GM18507 (cell line): ENCODE results near the gene SCRG1.
A peak's percentile ranks its signal among the peaks of the same experiment; 100 is the strongest.

ENCODE experiments used
- DNase-seq: peaks from one replicate; pipeline ENCODE4 v3.0.0; 2011; ENCODE audit warnings: low read depth; ENCODE audit not compliant: insufficient read length; ENCODE audit errors: extremely low spot score
- FAIRE-seq: peaks from 2 replicates; lab custom pipeline; 2011; peaks lifted over from hg19 to GRCh38; lab: Jason Lieb, UNC

SCRG1 gene

DNA sequence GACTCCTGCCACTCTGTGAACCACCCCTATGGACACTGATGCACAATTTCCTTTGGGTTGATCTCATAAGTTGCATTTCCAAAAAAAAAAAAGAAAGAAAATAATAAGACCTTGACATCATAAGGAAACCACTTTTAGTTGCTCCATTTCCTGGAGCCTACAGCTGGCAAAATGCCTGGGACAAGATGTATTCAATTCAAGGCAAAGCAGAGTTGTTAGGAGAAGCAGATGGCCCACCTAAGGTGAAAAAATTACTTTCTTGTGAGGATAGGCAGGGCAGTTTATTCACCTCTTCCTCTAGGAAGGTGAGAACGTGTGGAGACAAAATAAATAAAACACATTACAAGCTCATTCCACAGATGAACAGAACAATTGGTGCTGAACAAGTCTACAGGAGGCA is 14.1 kb upstream of the SCRG1 start:
- DNase-seq (no peak), FAIRE-seq (no peak)

DNA sequence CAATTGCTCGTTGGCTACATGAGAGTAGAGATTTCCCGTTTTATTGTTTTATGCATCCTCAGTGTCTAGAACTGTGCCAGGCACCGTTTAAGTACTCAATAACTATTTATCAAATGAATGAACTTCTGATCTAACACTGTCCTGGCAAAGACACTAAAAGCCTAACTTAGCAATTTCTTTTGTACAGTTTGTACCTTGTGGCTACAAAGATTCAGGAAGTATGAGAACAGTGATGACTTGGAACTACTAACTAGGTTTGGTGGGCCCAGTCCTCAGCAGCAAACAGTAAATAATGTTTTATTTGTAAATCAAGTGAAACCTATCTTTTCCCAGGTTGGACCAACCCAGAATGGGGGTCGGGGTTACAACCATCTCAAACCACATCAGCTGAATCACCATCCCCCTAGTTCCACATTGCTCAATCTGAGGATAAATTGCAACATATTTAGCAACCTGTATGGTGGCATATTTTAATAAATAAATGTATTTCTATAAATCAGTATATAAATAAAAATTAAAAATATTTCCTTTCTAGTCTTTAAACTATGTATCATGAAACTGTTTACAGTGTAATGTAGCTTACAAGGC is 12.3 kb upstream of the SCRG1 start:
- FAIRE-seq: no peak

DNA sequence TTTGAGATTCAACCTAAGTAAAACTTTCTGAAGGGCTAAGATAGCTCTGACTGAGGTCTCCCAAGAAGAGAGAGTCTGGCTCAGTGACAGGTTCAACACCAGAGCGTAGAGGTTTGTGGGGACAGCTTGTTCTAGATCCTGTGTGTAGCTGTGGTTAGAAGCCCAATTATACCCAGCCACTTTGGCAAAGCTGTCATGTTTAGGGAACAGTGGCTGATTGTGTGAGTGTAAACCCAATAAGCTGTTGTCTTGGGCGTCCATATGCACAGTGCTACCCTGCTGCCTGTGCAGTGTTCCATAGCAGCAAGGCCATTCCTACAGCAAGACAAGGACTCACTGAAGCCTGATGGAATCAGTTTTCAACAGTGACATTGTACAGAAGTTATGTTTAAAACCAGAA is 11.2 kb upstream of the SCRG1 start:
- FAIRE-seq: no peak
- DNase-seq: no peak

More for the DNA sequence above, 12.3 kb upstream of the SCRG1 start:
- no peak for DNase-seq

DNA sequence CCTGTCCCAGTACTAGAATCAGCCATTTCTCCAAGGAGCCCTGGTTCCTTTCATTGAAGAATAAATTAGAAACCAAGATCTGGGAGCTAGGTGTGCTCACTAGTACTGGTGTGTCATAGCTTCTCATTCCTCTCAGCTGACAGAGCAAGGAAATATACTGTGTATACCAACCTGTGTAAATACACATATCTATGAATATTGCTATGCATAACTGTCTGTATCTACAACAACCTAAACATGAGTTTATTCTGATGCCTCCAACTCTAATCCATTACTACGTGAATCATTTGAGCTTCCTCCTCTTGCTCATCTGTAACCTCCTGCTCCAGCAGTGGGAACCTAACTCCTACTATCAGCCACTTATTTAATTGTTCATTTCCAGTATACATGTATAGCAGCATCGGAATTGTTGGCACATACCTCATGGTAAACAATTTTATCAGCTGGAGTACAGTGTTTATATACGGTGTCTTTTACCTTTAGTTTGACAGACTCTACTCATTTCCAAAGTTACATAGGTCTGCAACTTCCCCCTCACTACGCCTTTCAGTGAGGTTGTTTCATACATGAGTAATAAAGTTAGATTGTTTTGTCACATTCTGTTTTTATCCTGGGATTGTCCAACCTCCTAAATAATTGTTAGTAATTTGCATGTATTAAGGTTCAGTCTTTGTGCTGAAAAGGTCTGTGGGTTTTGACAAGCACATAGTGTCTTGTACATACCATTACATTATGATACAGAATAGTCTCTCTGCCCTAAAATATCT is 7.1 kb upstream of the SCRG1 start:
- DNase-seq: no peak
- FAIRE-seq: peak; percentile 44

DNA sequence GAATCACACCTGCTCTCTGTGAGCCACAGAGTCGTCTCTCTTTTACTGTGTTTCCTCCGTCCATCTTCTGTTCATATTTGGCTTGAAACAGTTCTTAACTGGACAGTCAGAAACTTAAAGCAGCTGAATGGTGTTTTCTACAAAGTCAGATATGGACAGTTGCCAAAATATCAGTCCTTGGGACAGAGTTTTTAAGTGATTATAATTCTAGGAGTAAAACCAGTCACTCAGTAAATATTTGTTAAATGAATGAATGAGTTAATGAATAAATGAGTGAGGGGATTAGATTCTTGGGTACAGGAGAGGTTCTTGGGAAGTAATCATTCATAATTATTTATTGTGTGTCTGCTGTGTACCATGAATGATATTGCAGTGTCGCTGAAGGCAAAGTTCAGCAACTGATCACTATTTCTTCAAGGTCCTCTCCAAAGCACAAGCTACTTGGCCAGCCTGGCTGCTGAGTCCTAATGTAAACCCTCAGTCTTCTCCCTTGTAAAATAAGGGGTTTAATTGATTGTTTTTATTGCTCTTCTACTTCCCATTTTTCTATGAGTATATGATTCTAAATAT is 5.5 kb upstream of the SCRG1 start:
- FAIRE-seq: no peak
- DNase-seq: no peak

DNA sequence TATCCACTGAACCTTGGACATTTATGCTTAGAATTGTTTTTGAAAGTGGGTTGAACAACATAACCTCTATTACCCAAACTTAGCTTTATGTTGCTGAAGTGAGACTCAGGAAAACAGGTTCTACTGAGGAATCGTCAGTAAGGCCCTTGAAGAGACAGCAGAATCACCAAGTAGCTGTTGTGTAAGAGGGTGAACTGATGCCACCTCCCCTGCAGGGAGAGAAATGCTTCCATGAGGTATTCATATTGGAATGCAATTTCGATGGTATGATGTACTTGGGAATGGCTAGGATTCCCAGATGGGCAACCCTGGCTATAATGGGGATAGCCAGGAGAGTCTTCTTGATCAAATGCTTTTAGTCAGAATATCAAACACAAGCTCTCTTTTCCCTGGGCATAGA is 4.1 kb upstream of the SCRG1 start:
- FAIRE-seq: no peak
- no peak for DNase-seq

DNA sequence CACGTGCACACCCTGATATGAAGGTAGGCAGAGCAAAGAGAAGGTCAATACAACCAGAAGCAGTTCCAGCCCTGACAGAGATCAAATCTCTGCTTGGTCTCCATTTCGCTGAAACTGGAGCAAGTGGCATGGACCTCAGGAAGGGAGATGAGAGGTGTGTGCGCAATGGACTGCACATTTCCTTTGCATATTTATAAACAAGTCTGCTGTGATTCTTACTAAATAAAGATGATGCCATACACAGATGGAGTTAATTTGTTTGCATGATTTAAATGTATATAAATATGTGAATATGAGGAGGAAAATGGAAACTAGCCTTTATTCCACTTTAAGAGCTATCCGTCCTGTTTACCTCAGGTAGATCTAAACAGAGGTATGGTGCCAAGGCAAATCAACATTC is 2.1 kb upstream of the SCRG1 start:
- FAIRE-seq (no peak), DNase-seq (no peak)

DNA sequence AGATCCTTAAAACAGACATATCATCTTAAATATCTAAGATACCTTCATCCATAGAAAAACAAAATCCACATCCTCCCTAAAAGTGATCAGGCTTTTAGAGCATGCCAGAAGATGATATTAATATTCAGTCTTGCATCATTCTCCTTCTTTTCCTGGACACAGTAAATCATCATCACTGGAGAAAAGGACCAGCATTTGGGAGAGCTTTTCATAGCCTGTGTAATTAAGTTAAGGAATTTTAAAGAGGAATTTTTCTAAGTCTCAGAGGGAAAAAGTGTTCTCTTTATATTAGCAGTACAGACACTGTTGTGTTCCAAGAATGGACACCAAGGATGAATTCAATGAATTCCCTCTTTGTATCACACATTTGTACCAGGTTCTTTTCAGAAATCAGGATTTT is 696 bp downstream of the SCRG1 start:
- FAIRE-seq (no peak), DNase-seq (no peak)

DNA sequence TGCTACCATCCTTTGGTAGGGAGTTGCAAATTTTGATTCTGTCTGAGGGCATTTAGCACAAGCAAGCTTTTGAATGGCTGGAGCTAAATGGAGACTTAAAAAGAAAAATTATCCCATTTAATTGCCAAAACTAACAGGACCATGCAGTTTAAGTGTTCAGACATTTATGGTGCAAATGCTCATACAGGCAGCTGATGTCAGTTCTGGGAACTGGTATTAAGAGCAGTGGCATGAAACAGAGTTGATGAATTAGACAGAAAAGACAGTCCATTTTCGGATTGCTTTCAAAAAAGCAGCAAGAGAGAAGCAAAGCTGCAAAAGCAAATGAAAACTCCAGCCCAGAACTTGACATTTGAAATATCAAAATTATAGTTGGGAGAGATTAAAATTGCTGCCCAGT is 1.3 kb downstream of the SCRG1 start:
- DNase-seq: no peak
- FAIRE-seq: no peak

DNA sequence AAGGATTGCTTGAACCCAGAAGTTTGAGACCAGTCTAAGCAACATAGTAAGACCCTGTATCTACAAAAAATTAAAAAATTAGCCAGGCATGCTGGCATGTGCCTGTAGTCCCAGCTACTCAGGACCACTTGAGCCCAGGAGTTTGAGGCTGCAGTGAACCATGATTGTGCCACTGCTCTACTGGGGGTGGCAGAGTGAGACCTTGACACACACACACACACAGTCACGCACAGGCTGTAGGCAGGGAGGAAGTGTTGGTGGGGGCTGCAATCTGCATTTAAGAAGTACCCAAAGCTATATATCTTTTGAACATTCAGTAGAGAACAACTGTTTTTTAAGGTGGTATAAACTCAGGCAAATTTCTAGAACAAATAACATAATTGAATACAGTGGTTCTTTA is 7.2 kb downstream of the SCRG1 start:
- FAIRE-seq (no peak), DNase-seq (no peak)

DNA sequence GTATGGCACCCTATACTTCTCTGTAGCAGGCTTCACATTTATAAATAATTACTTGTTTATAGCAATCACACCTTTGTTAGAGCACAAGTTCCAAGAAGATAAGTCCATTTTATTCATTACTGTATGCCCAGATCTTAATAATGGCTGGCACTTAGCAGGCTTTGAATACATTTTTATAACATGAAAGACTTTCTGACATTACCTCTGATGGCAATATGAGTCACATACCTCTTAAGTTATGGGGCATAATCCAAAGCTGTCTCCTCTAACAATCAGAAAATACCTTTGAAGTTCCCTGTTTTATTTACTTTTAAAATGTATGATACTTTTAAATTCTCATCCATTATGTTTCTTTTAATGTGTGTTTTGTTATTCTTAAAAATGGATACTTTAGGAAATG is 12.2 kb downstream of the SCRG1 start:
- FAIRE-seq (no peak), DNase-seq (no peak)

DNA sequence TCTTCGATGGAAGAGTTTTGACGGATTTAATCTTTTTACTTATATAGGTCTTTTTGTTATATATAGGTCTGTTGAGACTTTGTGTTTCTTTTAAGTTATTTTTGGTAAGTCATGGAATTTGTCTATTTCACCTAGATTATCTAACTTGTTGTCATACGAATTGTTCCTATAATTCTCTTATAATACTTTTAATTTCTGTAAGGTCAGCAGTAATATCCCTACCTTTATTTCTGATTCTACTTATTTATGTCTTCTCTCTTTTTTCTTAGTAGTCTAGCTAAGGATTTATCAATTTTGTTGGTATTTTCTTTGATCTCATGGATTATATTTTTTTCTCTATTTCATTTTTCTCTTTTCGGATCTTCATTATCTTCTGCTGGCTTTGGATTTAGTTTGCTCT is 16.6 kb downstream of the SCRG1 start:
- DNase-seq (no peak), FAIRE-seq (no peak)

DNA sequence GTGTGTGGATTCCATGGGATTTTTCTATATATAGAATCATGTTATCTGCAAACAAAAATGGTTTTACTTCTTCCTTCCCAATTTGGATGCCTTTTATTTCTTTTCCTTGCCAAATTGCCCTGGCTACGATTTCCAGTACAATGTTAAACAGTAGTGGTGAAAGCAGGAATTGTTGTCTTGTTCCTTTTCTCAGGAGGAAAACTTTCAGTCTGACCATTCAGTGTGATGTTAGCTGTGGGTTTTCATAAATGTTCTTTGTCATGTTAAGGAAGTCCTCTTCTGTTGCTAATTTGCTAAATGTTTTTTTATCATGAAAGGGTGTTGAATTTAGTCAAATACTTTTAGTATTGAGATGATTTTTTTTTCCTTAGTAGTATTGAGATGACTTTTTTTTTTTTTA is 17.3 kb downstream of the SCRG1 start:
- no peak for DNase-seq
- peak; percentile 46 for FAIRE-seq

DNA sequence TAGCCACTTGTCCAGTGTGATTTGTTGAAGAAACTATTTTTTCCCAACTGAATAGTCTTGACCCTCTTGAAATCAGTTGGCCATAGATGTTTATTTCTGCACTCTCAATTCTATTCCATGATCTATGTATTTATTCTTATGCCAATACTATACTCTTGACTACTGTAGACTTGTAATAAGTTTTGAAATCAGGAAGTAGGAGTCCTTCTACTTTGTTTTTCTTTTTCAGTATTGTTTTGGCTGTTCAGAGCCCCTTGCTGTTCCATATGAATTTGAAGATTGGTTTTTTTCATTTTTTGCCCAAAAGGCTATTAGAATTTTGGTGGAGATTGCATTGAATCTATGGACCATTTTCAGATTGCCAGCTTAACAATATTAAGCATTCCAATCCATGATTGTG is 17.9 kb downstream of the SCRG1 start:
- FAIRE-seq (no peak), DNase-seq (no peak)

DNA sequence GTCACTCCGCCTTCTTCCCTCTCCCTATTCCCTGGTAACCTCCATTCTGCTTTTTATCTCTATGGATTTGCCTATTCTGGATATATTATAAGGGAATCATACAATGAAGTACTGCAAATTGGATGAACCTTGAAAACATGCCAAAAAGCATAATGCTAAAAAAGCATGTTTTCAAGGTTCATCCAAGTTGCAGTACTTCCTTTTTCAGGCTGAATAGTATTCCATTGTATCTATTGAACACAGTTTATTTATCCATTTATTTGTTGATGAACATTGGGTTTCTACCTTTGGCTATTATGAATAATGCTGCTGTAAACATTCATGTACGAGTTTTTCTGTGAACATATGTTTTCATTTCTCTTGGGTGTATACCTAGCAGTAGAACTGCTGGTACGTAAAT is 19.0 kb downstream of the SCRG1 start:
- DNase-seq (no peak), FAIRE-seq (peak; percentile 50)

DNA sequence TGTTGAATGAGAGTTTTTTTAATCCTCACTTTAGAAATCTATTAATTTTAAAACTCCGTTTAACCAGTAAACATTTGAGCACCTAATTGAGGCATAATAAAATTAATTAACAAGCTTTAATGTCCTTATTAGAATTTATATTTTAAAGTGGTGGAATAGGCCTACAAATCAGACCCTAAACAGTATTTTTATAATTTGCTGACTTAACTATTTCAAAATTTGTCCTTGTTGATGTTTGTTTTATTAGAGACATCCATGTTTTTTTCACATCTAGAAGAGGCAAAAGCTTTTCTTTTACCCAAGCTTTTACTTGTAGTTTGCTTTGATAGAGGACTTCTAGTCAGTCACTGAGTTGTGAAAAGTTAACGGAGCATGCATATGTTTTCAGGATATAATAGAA is 24.3 kb downstream of the SCRG1 start:
- no peak for FAIRE-seq

DNA sequence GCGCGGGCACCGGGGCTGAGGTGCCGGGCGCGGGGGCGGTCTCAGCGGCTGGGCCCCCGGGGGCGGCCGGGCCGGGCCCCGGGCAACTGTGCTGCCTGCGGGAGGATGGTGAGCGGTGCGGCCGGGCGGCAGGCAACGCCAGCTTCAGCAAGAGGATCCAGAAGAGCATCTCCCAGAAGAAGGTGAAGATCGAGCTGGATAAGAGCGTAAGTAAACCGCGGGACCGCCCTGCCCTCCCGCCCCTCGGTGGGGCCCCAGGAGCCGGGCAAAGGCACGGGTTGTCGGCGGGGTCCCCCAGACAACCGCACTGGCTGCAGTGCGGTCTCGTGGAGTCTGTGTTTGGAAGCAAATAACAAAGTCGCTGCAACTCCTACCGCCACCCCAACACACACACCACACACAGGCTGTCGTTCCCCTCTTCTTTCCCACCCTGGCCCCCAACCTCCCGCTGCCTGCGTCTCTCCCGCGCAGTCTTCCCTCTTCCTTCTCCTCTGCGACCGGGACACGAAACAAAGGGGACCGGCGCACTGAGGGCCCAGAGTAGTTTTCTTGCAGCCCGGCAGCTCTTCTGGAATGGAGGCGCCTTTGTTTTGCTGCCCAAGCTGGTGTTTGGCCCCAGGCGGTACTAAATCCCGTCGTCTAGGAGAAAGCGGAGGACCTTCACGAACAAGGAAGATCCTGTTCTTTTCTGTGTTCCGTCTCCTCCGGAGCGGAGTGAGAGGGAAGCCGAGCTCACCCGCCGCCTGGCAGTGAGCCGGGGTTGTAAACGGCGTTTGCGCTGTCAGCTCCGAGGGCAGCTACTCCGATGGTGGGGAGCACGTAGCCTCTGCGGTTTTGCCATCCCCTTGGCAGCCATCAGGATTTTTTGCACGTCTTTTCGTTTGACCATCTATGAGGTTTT is 27.4 kb downstream of the SCRG1 start:
- DNase-seq (no peak), FAIRE-seq (peak; percentile 50)

More for the DNA sequence above, 24.3 kb downstream of the SCRG1 start:
- no peak for DNase-seq

DNA sequence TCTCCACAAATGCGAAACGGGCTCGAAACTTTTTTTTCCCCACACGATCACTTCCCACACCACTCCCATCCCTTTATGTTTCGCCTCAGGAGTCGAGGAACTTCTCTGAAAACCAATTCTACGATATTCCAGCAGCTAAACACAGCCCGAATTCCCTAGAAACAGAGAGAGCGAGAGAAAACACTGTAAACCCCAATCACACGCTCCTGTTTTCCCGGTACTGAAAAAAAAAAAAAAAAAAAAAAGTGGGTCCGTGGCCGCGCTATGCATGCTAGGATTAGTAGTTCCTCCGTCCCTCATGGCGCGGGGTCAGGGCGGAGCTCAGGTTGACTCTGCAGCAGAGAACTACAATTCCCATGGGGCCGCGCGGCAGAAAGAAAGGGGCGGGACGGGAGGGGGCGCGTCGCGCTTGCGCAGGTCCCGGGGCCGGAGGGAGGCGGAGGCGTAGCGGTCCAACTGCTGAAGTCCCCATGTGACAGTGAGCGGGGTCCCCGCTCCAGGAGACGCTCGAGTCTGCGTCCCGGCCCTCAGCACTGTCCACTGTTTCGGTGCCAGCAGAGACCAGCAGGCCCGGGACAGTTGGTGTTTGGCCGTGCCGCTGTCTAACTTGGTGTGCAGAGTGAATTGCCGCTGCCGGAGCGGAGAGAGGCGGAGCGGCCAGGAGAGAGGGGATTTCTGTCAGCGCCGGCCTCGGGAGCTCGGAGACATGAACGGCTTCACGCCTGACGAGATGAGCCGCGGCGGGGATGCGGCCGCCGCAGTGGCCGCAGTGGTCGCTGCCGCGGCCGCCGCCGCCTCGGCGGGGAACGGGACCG is 28.2 kb downstream of the SCRG1 start, which contains the start of gene SAP30:
Gene SAP30 (plus strand): TSS at position 478 of the 815 bp plus-strand sequence. CDS start 229 bp downstream, at position 707.
- FAIRE-seq (peak; percentile 99), DNase-seq (peak; percentile 81)

DNA sequence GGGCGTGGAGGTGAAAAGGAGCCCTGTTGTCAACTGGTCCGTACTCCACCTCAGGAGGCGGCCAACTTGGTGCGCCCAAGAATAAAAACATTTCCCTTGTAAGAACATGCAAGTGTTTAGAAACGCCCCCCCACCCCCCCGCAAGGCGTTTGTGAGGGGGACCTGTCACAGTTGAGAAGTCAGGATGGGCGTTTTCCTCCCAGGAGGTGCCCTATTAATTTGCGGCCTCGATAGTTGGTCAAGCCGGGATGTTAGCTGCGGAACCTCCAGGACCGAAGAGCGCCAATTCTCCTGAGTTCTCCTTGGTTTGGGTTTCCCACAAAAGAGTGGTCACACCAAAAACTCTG is 28.8 kb downstream of the SCRG1 start:
- DNase-seq: no peak
- no peak for FAIRE-seq
